Measurements from ENCODE around the gene TMEM79.

TMEM79 gene, protein sequence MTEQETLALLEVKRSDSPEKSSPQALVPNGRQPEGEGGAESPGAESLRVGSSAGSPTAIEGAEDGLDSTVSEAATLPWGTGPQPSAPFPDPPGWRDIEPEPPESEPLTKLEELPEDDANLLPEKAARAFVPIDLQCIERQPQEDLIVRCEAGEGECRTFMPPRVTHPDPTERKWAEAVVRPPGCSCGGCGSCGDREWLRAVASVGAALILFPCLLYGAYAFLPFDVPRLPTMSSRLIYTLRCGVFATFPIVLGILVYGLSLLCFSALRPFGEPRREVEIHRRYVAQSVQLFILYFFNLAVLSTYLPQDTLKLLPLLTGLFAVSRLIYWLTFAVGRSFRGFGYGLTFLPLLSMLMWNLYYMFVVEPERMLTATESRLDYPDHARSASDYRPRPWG

DNA sequence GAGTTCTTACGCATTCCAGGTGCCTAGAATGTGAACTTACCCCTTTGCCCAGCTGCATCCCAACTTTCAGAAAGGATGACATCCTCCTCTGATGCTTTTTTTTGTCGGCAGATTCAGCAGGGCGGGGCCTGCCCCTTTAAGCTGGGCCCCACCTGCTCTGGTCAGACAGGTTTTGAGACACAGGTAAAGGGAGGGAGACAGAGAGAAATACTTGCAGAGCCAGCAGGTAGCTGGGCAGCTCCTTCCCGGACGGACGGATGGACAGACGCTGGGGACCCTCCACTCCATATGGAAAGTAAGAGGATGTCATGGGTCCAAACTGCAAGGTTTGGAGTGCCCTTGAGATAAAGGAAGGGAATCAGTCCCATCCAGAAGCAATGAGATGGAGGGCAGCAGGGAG, at the start of gene TMEM79:
Gene TMEM79, plus strand, starts transcription at position 214 of the 400 bp plus-strand sequence. CDS start 902 bp downstream, outside the sequence.
- no peak for DNase-seq

DNA sequence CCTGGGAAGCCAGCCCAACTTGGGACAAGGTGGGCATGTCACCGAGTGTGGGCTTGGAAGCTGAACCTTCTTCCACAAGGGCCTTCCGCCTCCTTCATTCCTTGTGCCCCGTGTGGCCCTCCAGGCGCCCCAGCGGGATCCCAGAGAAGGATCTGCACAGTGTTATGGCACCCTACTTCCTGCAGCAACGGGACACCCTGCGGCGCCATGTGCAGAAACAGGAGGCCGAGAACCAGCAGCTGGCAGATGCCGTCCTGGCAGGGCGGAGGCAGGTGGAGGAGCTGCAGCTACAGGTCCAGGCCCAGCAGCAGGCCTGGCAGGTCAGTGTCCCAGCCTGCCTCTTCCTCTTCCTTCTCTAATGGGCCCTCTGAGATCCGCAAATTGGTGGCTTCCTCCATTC, 48.0 kb upstream of the TMEM79 start:
- no peak for DNase-seq

DNA sequence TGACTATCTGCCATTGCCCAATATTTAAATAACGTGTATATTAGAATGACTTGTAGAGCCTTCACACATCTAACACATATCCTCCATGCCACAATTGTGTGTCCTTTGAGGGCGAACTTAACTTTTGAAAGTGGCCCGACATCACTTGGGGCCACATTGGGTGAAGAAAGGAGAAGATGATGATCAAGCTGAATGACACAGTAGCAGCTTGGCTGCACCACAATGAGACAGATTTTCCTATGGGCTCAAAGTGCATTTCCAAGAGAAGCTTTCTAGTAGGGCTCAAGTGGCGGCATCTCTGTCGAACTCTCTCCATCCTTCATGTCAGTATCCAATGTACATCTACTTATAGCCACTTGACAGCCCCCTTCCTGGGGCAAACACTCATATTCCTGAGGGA, 45.9 kb upstream of the TMEM79 start:
- DNase-seq, result no peak

DNA sequence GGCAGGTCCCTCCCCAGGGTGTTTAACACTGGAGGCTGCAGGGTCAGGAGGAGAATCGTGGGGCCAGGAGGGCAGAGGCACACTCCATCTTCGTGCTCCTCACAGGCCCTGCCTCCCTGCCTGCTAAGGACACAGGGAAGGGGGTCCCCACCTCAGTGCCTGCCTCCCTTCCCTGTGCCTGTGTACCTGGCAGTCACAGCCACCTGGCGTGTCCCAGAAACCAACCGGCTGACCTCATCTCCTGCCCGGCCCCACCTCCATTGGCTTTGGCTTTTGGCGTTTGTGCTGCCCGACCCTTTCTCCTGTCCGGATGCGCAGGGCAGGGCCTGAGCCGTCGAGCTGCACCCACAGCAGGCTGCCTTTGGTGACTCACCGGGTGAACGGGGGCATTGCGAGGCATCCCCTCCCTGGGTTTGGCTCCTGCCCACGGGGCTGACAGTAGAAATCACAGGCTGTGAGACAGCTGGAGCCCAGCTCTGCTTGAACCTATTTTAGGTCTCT, 42.8 kb upstream of the TMEM79 start:
- no peak for DNase-seq

DNA sequence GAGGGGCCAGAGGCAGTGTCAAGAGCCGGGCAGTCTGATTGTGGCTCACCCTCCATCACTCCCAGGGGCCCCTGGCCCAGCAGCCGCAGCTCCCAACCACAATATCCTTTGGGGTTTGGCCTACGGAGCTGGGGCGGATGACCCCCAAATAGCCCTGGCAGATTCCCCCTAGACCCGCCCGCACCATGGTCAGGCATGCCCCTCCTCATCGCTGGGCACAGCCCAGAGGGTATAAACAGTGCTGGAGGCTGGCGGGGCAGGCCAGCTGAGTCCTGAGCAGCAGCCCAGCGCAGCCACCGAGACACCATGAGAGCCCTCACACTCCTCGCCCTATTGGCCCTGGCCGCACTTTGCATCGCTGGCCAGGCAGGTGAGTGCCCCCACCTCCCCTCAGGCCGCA, 42.2 kb upstream of the TMEM79 start, which contains the start of gene BGLAP:
Gene BGLAP, plus strand, starts transcription at position 259 of the 400 bp plus-strand sequence. Its CDS starts 48 bp downstream, at position 307.
- DNase-seq, result no peak

DNA sequence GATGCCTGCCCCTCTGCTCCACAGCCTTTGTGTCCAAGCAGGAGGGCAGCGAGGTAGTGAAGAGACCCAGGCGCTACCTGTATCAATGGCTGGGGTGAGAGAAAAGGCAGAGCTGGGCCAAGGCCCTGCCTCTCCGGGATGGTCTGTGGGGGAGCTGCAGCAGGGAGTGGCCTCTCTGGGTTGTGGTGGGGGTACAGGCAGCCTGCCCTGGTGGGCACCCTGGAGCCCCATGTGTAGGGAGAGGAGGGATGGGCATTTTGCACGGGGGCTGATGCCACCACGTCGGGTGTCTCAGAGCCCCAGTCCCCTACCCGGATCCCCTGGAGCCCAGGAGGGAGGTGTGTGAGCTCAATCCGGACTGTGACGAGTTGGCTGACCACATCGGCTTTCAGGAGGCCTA, 41.4 kb upstream of the TMEM79 start:
- DNase-seq, result no peak

DNA sequence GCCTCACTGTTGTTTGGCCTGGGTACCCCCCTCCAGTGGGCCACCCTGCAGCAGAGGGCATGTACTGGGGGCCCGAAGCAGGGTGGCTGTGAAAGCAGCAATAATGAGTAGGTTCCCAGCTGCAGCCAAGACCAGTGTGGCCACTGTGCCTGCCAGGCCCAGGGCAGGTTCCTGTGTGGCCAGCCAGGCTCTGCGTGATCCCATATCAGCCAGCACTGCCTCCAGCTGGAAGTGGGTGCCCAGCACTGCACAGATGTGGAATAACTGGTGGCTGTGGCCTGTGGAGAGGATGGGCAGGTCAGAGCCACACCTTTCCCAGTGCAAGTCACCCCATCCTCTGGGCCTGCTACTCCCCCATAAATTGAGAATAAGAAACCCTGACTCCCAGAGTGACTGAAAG, 40.0 kb upstream of the TMEM79 start:
- no peak for DNase-seq

DNA sequence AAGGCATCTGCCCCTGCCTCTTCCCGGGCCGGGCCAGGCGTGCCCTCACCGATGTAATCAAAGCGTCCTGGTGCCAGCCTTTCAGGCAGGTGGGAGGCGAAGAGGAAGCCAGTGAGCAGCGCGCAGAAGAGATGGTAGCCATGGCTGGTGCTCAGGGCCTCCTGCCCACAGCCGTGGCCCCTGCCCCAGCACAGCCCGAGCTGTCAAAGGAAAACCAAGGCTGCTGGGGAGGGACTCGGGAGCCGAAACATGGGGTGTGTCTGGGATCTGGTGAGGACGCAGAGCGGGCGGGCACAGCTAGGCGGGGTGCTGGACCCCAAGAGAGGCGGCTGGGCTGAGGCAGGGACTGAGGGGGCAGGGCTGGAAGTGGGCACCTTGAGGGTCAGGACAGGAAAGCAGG, 39.4 kb upstream of the TMEM79 start:
- DNase-seq, result no peak

DNA sequence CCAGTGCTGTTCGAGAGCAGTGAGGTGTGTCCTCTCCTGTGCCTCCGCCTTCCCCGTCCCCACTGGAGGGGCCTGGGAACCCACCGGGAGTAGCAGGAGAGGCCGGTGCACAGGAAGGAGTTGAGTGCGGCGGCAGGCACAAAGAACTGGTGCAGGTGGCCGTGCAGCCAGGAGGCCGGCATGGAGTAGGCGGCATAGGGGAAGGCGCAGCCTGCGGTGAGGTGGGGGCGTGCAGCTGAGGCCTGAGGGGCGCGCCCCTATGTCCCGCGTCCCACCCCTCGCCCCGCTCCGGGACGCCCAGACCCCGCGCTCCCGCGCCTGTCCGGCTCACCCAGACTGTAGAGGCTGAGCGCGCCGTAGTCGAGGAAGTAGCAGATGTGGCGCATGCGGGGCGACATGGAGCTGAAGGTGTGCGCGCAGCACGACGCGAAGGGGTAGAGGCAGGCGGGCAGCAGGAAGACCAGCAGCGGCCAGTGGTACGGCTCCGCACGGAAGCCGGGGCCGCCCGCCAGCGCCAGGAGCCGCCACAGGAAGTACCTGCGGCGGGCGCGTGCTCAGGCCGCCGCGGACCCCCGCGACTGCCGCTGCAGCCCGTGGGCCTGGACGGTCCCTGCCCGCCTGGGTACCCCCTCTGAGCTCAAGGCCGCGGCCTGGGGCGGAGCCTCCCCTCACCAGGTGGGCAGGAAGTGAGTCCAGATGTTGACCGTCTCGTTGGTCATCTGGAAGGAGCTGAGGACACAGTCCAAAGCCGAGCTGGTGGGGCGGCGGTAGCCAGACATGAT, 38.5 kb upstream of the TMEM79 start:
- no peak for DNase-seq

DNA sequence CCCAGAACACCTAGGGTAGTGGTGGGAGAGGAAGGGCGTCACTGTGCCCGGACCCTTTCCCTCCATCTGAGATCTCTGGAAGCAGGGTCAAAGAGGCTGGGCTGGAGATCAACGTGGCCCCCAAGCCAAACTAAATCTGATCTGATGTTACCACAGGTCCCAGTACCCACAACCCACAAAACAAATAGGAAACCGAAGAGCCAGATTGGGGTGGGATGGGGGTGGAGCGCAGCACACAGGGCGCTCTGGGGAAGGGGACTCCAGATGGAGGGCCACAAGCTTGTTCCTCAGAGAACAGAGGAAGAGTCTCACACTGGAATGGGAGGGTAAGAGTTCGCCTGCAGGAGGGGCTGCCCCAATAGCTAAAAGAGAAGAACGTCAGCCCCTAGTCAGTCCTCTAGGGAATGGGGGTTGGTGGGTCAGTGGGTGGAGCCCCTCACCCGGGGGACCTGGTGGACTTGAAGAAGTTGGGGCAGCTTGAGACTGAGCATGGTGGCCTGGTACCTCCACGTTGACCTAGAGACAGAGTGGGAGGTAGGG, 37.8 kb upstream of the TMEM79 start:
- no peak for DNase-seq

DNA sequence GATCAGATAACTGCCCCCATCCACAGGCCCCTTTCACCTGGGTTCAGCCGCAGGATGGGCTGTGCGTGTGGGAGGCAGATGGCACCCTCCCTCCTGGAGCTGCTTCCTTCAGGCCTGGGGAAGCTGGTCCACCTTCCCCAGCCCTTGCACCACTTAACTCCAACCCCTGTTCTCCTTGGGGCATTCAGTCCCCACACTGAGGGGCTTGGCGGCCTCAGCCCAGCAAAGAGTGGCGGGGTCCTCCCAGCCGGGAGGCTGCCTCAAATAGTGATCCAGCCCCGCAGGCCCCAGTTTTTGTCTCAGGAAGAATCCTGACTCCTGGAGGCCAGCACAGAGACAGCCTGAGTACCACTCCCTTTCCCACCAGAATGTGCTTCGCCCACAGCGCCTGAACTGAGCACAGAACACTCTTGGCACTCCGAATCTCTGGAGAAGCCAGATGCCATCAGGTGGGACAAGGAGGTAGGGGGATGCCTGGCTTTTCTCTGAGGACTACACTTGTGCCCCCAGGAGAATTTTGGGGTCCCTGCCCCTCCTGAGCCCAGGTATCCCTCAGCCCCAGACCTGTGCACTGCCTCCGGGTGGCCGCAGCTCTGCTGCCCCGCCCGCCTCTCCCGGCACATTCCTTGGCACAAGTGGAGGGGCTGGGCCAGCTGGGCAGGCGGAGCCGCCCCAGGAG, 37.2 kb upstream of the TMEM79 start:
- no peak for DNase-seq

DNA sequence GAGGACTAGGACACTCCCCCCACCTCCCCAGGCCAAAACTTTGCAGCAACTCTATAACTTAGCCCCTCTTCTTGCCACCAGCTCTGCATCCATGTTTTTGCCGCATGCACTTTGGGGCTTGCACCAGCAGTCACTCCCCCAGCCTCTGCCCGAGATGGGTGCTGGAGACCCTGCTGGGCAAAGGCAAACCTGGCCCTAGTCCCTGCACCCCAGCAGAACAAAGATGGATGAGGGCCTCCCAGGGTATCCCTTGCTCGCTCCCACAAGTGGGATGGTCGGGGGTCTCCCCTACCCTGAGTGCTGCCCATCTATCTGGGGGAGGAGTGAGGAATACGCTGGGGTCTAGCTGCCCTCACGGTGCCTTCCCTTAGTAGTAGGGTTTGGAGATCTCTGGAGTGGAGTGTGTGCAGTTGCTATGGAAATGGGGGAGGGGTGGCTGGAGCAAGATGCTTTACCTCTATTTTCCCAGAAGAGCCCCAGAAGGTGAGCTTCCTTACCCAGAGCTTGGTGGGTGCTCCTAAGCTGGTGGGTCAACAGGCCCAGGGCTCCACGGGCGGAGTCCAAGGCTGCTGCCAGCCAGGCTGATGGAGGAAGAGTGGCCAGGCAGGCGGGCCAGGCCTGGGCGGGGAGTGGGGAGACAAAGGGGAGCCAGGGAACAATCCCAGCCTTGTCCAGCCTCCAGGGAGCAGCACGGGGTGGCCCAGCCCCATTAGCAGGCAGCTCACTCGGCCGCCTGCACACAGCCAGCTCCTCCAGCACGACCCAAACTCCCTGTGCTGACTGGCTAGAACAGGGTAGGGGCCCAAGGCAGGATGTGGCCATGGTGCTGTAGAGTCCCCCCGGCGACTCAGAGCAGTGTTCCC, 36.4 kb upstream of the TMEM79 start, which contains the start of gene PAQR6:
Gene PAQR6, minus strand, starts transcription at position 597 of the 863 bp plus-strand sequence. CDS start 1,325 bp downstream, outside the sequence.
- DNase-seq, result no peak

DNA sequence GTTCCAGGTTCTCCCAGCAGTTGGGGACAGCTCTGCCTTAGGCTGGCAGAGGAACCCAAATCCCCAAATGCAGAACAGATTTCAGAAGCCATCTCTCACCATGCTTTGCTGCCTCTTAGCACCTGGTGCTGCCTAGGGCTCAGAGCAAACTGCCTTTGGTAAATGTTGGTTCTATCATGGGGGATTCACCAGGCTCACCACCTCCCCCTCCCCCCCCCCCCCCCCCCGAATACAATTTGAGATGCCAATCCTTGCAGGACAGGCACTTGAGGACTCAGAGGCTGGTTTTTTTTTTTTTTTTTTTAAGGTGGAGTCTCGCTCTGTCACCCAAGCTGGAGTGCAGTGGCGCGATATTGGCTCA, 35.8 kb upstream of the TMEM79 start:
- DNase-seq, result no peak

DNA sequence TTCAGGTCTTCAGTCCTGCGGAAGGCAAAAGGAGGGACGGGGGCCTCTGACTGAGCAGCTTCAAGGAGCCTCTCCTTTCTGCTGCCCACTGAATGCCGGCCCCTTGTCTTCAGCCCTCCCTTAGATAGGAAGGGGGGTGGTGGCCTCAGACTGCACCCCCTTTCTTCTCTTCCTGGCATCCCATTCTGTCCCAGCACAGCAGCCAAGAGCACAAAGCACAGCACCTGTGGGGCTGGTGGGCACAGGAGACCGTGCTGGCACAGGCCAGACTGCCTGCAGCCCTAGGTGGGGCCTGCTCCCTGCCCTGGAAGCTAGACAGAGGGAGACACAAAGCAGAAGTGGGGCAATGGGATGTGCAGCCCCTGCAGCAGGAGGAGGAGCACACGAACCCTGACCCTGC, 34.5 kb upstream of the TMEM79 start:
- no peak for DNase-seq

DNA sequence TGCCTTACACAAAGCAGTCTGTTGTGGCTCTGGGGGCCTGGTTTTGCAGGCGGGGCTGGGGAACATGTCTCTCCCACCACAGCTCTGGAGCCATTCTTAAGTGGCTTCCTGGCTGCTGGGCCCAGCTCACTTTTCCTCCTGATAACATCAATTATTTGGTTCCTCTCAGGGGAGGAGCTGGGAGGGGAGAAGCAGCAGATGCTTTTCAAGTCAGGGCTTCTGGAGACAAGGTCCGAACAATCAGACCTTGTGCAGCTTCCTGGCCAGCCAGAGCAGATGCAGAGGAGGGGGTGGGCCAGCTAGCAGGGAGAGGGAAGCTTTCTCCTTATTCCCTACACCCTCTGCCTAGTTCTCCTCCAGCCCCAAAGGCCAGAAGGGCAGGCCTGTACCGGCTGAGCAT, 32.6 kb upstream of the TMEM79 start:
- DNase-seq, result no peak

DNA sequence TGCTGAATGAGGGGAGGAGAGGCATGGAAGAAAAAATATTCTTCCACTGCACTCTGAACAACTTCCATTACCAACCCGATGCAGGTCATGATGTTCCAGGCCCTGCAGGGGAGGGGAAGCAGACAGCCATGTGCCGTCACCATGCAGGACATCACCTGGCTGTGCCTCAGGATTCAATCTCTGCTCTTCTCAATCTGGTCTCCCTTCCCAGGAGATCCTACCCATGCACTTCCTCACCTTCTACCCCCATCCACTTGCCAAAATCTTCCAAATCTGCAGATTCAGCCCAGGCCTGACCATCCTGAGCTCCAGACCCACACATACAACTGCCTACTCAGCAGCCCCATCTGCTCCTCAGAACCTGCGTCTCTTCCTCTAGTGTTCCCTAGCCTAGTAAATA, 30.5 kb upstream of the TMEM79 start:
- DNase-seq, result no peak

DNA sequence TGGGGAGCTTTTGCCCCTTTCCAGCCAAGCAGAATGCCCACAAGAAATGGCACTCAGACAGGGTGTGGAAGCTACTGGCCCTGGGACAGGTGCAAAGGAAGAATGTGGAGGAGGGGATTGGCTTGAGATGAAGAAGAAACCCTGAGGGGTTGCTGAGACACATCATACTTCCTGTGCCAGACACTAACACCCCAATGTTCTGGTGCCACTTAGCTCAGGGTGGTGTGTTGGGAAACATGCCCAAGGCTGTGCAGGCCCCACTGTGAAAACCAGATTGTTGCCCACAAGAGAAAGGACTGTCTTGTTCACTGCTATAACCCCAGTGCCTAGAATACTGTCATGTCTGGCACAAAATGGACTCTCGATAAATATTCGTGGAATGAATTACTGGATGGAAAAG, 26.4 kb upstream of the TMEM79 start:
- DNase-seq, result no peak

DNA sequence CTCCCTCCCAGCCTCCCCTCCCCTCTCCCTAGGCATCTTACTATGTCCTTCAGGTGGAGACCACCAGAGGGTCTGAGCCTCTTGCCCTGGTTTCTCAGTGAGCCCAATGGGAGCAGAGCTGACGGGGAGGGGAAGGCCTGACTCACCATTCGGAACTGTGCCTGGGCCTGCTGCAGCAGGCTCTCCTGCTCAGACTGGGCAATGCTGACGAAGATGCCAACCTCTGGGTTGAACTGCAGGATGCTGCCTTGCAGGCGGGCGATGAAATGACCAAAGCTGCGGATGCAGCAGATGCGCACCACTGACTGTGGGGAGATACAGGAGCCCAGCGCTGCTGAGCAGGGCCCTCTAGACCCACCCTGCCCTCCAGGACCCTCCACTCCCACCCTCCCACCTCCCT, 25.3 kb upstream of the TMEM79 start:
- DNase-seq, result no peak

DNA sequence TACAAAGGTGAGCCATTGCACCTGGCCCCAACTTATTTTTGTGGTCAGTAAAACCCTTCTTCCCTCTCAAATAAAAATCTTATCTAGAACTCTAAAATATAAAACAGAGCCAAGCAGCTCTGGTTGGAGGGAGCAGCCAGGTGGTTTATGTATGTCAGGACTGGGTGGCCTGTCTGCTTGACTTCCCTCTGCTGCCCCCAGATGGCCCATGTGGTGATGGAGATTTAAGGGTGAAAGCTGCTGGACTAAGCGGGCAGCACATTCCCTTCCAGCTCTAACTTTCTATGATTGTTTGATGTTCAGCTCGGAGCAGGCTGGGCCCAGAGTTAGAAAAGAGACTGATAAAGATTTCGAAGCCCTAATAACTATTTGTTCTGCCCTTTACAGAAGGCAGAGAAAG, 24.3 kb upstream of the TMEM79 start:
- DNase-seq, result no peak

DNA sequence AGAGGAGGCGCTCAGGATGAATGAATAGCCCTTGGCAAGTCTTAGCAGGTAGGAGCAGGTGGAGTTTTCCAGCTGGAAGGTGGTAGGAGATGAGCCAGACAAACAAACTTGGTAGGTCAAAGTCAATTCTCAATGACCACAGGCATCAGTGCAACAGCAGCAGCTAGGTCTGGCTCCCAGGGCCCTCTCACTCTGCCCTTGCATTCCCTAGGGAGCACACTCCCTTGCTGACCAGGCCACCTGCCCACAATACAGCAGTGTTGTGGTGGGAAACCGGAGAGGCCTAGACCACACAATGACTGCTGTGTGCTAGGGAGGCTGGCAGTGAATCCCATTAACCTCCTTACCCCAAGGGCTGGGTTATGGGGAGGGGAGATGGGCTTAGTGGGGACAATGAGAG, 23.2 kb upstream of the TMEM79 start:
- no peak for DNase-seq

DNA sequence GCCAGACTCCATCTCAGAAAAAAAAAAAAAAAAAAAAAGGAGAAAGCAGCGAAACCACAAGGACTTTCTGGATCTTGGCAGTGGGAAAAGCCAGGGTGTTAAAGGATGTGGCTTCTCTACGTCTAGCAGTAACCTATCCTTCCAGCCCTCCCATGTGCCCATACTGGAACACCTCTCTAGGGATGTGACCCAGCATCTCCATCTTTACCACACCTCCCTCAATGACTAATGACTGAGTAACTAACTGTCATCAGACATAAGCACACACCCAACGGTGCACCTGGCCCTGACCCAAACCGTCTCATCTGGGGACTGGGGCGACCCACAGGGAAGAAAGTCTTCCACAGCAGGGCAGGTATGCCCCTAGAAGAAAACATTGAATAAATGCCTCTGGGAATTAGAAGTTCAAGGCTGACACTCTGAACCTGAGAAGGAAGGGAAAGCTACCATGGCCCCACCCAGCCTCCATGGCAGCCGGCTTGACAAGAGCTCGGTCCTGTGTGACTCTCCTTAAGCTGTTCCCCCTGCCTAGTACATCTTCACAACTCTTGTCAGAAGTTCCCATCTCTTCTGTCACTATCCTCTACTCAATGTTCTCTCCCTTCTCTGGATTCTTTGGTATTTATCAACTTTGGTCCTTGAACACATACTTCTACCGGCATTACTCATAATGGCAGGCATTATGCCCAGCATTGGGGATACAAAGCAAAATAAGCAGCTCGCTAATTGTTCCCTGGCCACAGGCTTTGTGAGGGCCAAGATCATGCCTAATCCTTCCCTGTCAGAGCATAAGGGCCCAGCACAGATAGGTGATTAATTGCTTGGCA, 21.5 kb upstream of the TMEM79 start:
- DNase-seq, result no peak
